ENCODE results near the gene PSMB3. TPM values are rescaled to one million over a fixed set of nuclear protein-coding genes. Genes with fewer than 3 reads are reported as not detected.

PSMB3 gene
- total and polyA plus RNA-seq, 9 of the 15 experiments (the other 6 are each of a cell fraction or from before 2014, with no cell fraction given), result 460 to 2,775 (median 574) TPM

- TF ChIP-seq ZNF407 (IDR thresholded peaks at IDR 0.05; ENCODE audit: low read depth) (no peak), ZNF740 (CRISPR knock-in tag; IDR thresholded peaks at IDR 0.05) (no peak), ZNF740 (tag; IDR thresholded peaks at IDR 0.05) (no peak), HES1 (IDR thresholded peaks at IDR 0.05; ENCODE audit: low read depth) (no peak), ZNF354B (CRISPR knock-in tag; IDR thresholded peaks at IDR 0.05) (no peak)
Measured at GRCh38 chr17:38777641-38778250, 25.2 kb downstream of the PSMB3 start (continued).

All from K562 (cell line).